ENCODE results near the gene OVOL1. TPM values are rescaled to one million over a fixed set of nuclear protein-coding genes. Genes with fewer than 3 reads are reported as not detected.

The OVOL1 gene
- 7.7 and 39.8 TPM in 2 replicates for total RNA-seq (ENCODE audit: low replicate concordance)
- long read RNA-seq, transcript OVOL1-201 (4 exons, 3,034 nt) = major isoform, 21 of 30 reads
- long read RNA-seq, partial matches to known transcripts = 8 of 30 reads
- long read RNA-seq, other reads (novel, unspliced or antisense) = 1 of 30 reads

GRCh38 chr11:65786786-65787636, at the start of gene OVOL1:
Gene OVOL1 (plus strand): TSS chr11:65787063. CDS start chr11:65787374, 311 bp downstream.
- Mint-ChIP-seq H3K36me3 (no peaks in the 10 kb centered on the region), H3K27ac (peak within 1 kb of the TSS; percentile 84), H3K27me3 (peaks cover 61% of the 10 kb centered on the region), H3K4me3 (peak within 1 kb of the TSS; percentile 91), H3K9me3 (no peaks in the 10 kb centered on the region), H3K4me1 (ENCODE audit: unreplicated experiment) (peaks cover 15% of the 10 kb centered on the region)
- DNase-seq (ENCODE audit: extremely low spot score, unreplicated experiment) = no peak
- no peak for TF ChIP-seq CTCF (conservative IDR thresholded peaks at IDR 0.05)

GRCh38 chr11:65739022-65739421, 47.8 kb upstream of the OVOL1 start:
- no peak for DNase-seq (ENCODE audit: extremely low spot score, unreplicated experiment)
- Mint-ChIP-seq H3K27me3 (peaks cover 51% of the 10 kb centered on the region), H3K4me1 (ENCODE audit: unreplicated experiment) (no peaks in the 10 kb centered on the region), H3K9me3 (peaks cover 9% of the 10 kb centered on the region), H3K36me3 (no peaks in the 10 kb centered on the region), H3K27ac (no peak overlapping the region), H3K4me3 (no peak overlapping the region)
- TF ChIP-seq CTCF (conservative IDR thresholded peaks at IDR 0.05) = no peak

- no peaks in the 10 kb centered on the region for H3K36me3 Mint-ChIP-seq
- DNase-seq (ENCODE audit: extremely low spot score, unreplicated experiment) = no peak
- H3K27me3 Mint-ChIP-seq = peaks cover 51% of the 10 kb centered on the region
- no peak overlapping the region for H3K4me3 Mint-ChIP-seq
- no peak overlapping the region for H3K27ac Mint-ChIP-seq
- no peaks in the 10 kb centered on the region for H3K4me1 Mint-ChIP-seq (ENCODE audit: unreplicated experiment)
- H3K9me3 Mint-ChIP-seq = peaks cover 9% of the 10 kb centered on the region
- no peak for TF ChIP-seq CTCF (conservative IDR thresholded peaks at IDR 0.05)
Observed at GRCh38 chr11:65741185-65741584, 45.7 kb upstream of the OVOL1 start.

- no peak overlapping the region for H3K4me3 Mint-ChIP-seq
- TF ChIP-seq CTCF (conservative IDR thresholded peaks at IDR 0.05) = no peak
- DNase-seq (ENCODE audit: extremely low spot score, unreplicated experiment) = no peak
- H3K9me3 Mint-ChIP-seq = no peaks in the 10 kb centered on the region
- no peaks in the 10 kb centered on the region for H3K36me3 Mint-ChIP-seq
- peaks cover 48% of the 10 kb centered on the region for H3K27me3 Mint-ChIP-seq
- H3K4me1 Mint-ChIP-seq (ENCODE audit: unreplicated experiment) = no peaks in the 10 kb centered on the region
- no peak overlapping the region for H3K27ac Mint-ChIP-seq
Observed at GRCh38 chr11:65742353-65742752, 44.5 kb upstream of the OVOL1 start.

GRCh38 chr11:65743681-65744025, 43.2 kb upstream of the OVOL1 start:
- H3K27ac Mint-ChIP-seq = no peak overlapping the region
- H3K36me3 Mint-ChIP-seq = no peaks in the 10 kb centered on the region
- H3K4me3 Mint-ChIP-seq = no peak overlapping the region
- no peak for TF ChIP-seq CTCF (conservative IDR thresholded peaks at IDR 0.05)
- H3K9me3 Mint-ChIP-seq = no peaks in the 10 kb centered on the region
- no peaks in the 10 kb centered on the region for H3K4me1 Mint-ChIP-seq (ENCODE audit: unreplicated experiment)
- DNase-seq (ENCODE audit: extremely low spot score, unreplicated experiment) = no peak
- H3K27me3 Mint-ChIP-seq = peaks cover 48% of the 10 kb centered on the region

Data from type B pancreatic cell (in vitro differentiated cells).